GM19193 (cell line): Measurements from ENCODE around the gene IL12RB1.

Experiments used
- POLR2A ChIP-seq: IDR thresholded peaks from 4 replicates; pipeline ENCODE4 v1.6.1; 2011; ENCODE audit not compliant: insufficient read depth, insufficient read length; ENCODE audit errors: extremely low read depth

Gene IL12RB1

GRCh38 chr19:18117692-18118378 lies 31.1 kb upstream of the IL12RB1 start:
- TF ChIP-seq POLR2A, result no peak

DNA sequence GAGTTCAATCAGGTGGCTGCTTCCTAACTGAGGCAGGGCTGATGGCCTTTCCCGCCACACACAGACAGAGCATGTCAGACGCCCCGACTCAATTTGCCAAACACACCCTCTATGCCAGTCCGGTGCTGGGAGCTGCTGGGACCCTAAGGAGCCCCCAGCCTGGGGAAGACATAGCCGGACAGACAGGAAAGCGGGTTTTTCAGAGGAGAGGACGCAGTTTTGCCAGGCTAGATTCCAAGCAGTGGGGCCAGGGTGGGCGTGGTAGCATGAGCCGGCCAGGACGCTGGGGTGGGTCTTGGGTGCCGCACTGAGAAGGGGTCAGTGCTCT lies 30.6 kb upstream of the IL12RB1 start:
- no peak for TF ChIP-seq POLR2A

DNA sequence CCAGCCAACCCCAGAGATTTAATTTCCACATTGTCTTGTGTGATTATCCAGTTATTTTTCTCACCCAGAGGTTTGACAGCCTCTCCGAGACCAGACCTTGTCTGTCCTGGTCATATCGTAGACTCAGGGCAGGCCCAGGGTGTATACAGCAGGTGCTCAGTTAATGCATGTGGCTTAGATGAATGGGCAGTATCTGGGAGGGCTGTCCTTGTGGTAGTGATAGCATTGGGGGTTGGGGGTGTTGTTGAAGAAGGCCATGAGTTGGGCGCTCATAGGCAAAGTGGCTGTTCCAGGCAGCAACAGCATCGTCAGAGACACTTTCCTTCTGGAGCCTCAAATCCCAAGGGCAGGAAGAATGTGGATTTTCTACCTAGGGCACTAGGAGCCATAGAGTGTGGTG lies 27.7 kb upstream of the IL12RB1 start:
- TF ChIP-seq POLR2A, result no peak

- no peak for TF ChIP-seq POLR2A
These were observed 27.1 kb upstream of the IL12RB1 start for GRCh38 chr19:18113827-18114226.

DNA sequence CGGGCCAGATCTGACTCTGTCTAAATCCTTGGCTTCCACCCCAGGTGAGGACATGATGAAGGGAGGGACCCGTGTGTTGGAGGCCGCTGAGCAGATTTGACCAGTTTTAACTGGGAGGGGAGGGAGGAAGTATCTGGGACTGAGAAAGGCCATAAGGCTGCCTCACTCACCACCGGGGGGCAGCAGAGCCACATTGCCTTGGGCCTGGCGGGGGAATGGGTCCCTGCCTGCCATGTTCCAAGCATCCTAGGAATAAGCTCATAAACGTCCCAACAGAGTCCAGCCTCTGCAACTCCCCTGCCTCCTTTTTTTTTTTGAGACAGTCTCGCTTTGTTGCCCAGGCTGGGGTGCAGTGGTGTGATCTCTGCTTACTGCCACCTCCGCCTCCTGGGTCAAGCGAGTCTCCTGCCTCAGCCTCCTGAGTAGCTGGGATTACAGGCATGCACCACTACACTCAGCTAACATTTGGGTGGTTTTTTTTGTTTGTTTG lies 26.3 kb upstream of the IL12RB1 start:
- TF ChIP-seq POLR2A, result no peak

DNA sequence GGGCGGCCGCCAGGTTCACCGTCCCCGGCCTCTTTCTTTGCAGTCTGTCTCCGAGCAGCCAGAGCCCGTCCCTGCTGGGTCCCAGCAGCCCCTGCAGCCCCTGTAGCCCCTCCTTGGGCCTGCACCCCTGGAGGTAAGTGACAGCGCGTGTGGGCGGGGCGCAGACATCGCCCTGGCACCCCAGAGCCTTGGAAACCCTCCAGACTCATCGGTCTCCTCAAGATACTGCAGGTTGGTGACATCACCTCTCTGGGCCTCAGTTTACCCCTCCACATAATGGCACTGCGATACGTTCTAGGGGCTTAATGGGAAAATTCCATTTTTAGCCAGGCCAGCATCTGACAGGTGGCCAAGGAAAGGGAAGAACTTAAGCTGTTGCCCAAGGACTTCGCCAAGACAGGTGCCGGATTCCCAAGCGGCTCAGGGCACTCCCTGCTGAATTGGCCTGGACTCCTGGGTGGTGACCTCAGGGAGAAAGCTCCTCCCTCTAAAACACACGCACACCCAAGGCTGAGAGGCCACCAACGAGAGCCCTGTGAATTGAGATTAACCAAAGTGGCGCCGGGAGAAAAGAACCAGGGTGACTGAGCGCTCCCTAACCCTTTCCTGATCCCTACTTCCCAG lies 24.0 kb upstream of the IL12RB1 start:
- no peak for TF ChIP-seq POLR2A

GRCh38 chr19:18109733-18110608 lies 23.2 kb upstream of the IL12RB1 start:
- no peak for TF ChIP-seq POLR2A

GRCh38 chr19:18109341-18109732 lies 22.6 kb upstream of the IL12RB1 start:
- TF ChIP-seq POLR2A, result no peak

- no peak for TF ChIP-seq POLR2A
These were observed 22.2 kb upstream of the IL12RB1 start for GRCh38 chr19:18108897-18109296.

- TF ChIP-seq POLR2A, result no peak
These were observed 20.5 kb upstream of the IL12RB1 start for GRCh38 chr19:18107235-18107634.

GRCh38 chr19:18104793-18105131 lies 18.0 kb upstream of the IL12RB1 start:
- TF ChIP-seq POLR2A, result no peak

- TF ChIP-seq POLR2A, result no peak
These were observed 16.3 kb upstream of the IL12RB1 start for GRCh38 chr19:18102916-18103542.

DNA sequence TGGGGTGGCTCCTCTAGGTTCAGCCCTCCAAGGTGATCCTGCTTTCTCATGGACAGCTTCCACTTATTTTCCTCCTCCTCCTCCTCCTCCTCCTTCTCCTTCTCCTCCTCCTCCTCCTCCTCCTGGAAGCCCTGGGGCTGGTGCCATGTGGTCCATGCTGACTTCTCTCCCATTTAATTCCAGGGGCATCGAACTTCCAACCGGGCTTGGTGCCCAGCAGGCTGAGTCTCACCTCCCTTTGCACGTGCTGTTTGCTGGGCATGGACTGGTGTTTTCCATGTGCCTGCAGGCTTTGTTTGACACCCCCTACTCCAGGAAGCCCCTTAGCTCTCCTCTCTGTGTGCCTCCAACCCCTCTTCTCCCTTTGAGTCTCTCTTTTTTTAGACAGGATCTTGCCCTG lies 14.5 kb upstream of the IL12RB1 start:
- TF ChIP-seq POLR2A, result no peak

- no peak for TF ChIP-seq POLR2A
These were observed 14.0 kb upstream of the IL12RB1 start for GRCh38 chr19:18100710-18101109.

DNA sequence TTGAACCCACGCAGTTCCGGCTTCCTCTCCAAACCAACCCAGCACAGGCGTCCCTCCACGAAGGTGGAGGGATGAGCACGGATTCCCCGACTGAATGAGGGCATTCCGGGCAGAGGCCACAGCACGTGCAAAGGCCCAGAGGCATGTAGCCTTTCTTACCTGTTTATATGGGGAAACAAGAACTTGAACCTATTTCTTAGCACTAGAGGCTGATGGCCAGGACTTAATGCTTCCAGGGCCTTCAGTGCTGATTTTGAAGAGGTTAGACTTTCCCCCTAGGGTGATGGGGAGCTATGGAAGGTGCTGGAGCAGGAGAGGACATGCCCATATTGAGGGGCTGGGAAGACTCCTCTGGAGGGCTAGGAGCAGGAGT lies 12.9 kb upstream of the IL12RB1 start:
- no peak for TF ChIP-seq POLR2A
